Keratinocyte (primary cell): ENCODE data around the gene EPSTI1. TPM values are rescaled to one million over a fixed set of nuclear protein-coding genes. Genes with fewer than 3 reads are reported as not detected.

Experiments
- DNase-seq: peaks from one replicate; pipeline ENCODE4 v3.0.0-alpha.2; 2011; ENCODE audit warnings: low read depth, missing footprints, low spot score
- FAIRE-seq: peaks from 2 replicates; lab custom pipeline; 2011; peaks lifted over from hg19 to GRCh38; lab: Jason Lieb, UNC
- H2AFZ ChIP-seq: 2 replicates; pipeline ENCODE4 v1.6.0; 2012; ENCODE audit warnings: low read length, control low read depth, inconsistent platforms; ENCODE audit not compliant: control insufficient read depth
- H3K27ac ChIP-seq: 2 replicates; pipeline ENCODE4 v1.5.1; 2011; ENCODE audit warnings: low read length; ENCODE audit not compliant: control insufficient read depth, insufficient read depth
- H3K27me3 ChIP-seq: 3 replicates; pipeline ENCODE4 v1.6.0; 2011; ENCODE audit warnings: low read length; ENCODE audit not compliant: control insufficient read depth, insufficient read depth; ENCODE audit errors: extremely low read depth
- H3K36me3 ChIP-seq, 2 experiments: 2 replicates in 1 of 2; 3 replicates in 1 of 2; pipeline ENCODE4 v1.5.1; 2011; ENCODE audit warnings: low read length in 2 of 2, mild to moderate bottlenecking in 1 of 2; ENCODE audit not compliant: control insufficient read depth in 2 of 2, insufficient read depth in 2 of 2; ENCODE audit errors: extremely low read depth in 1 of 2
- H3K4me1 ChIP-seq: 3 replicates; pipeline ENCODE4 v1.5.1; 2011; ENCODE audit warnings: low read length; ENCODE audit not compliant: control insufficient read depth, insufficient read depth; ENCODE audit errors: extremely low read depth
- H3K4me2 ChIP-seq: 3 replicates; pipeline ENCODE4 v1.6.0; 2011; ENCODE audit warnings: low read depth, low read length; ENCODE audit not compliant: control insufficient read depth, insufficient read depth; ENCODE audit errors: extremely low read depth
- H3K4me3 ChIP-seq, 3 experiments: fragments of 200-600 bp in 1 of 3; sonication (generic) in 1 of 3; 2 replicates in 2 of 3; 3 replicates in 1 of 3; pipeline ENCODE4 v1.5.1; 2011 to 2016; ENCODE audit warnings: low read length in 3 of 3, mild to moderate bottlenecking in 3 of 3, control low read depth in 2 of 3, inconsistent platforms in 1 of 3, low read depth in 1 of 3, mixed read lengths in 1 of 3, mixed run types in 1 of 3, moderate library complexity in 1 of 3; ENCODE audit not compliant: control insufficient read depth in 2 of 3, insufficient read depth in 2 of 3; ENCODE audit errors: extremely low read depth in 1 of 3
- H3K79me2 ChIP-seq: 2 replicates; pipeline ENCODE4 v1.6.0; 2012; ENCODE audit warnings: low read length; ENCODE audit not compliant: control insufficient read depth, insufficient read depth
- H3K9ac ChIP-seq: 3 replicates; pipeline ENCODE4 v1.6.0; 2011; ENCODE audit warnings: low read length; ENCODE audit not compliant: control insufficient read depth, insufficient read depth; ENCODE audit errors: extremely low read depth
- H3K9me1 ChIP-seq: 3 replicates; pipeline ENCODE4 v1.6.0; 2011; ENCODE audit warnings: low read length; ENCODE audit not compliant: control insufficient read depth, insufficient read depth; ENCODE audit errors: extremely low read depth
- H3K9me3 ChIP-seq: 2 replicates; pipeline ENCODE4 v1.5.1; 2012; ENCODE audit warnings: low read depth, low read length; ENCODE audit not compliant: control insufficient read depth
- H4K20me1 ChIP-seq: 3 replicates; pipeline ENCODE4 v1.6.0; 2011; ENCODE audit warnings: low read length; ENCODE audit not compliant: control insufficient read depth, insufficient read depth; ENCODE audit errors: extremely low read depth
- CTCF ChIP-seq, 3 experiments: IDR thresholded peaks in 1 of 3; conservative IDR thresholded peaks in 1 of 3; optimal IDR thresholded peaks in 1 of 3; 2 replicates in 2 of 3; 3 replicates in 1 of 3; pipeline versions ENCODE3 to v1.5.1; 2011; ENCODE audit warnings: low read length in 3 of 3, mild to moderate bottlenecking in 3 of 3, moderate library complexity in 2 of 3, control low read depth in 1 of 3, inconsistent platforms in 1 of 3; ENCODE audit not compliant: insufficient read depth in 2 of 3; ENCODE audit errors: extremely low read depth in 1 of 3
- EZH2 ChIP-seq: IDR thresholded peaks from one replicate; pipeline ENCODE4 v1.6.1; 2012; ENCODE audit warnings: inconsistent platforms, mild to moderate bottlenecking, low read length, moderate library complexity
- dilution Hi-C: fragments of 300-500 bp; cut with MboI; formaldehyde crosslinking; loops from one replicate; pipeline ENCODE4 v1.7.0; 2020; ENCODE audit warnings: low sequenced_read_pairs; ENCODE audit not compliant: extremely low pct_ligation_motif_present
- polyA plus RNA-seq, 5 experiments: library from polyadenylated mRNA; depleted of rRNA in 3 of 5; stranded (reverse) in 3 of 5; stranded (forward) in 1 of 5; unstranded in 1 of 5; fragments of >200 nt; gene quantifications; 1 replicate in 1 of 5; 2 replicates in 3 of 5; 3 replicates in 1 of 5; pipeline versions ENCODE4 v1.2.1 to v1.2.3, GENCODE V29; 2011 to 2012; ENCODE audit warnings: missing spikeins in 2 of 5, low read depth in 1 of 5, low replicate concordance in 1 of 5

EPSTI1 gene
- polyA plus RNA-seq, 1 donor (not counting 4 experiments of a cell fraction or from before 2014, with no cell fraction given) = 13.0 TPM

DNA sequence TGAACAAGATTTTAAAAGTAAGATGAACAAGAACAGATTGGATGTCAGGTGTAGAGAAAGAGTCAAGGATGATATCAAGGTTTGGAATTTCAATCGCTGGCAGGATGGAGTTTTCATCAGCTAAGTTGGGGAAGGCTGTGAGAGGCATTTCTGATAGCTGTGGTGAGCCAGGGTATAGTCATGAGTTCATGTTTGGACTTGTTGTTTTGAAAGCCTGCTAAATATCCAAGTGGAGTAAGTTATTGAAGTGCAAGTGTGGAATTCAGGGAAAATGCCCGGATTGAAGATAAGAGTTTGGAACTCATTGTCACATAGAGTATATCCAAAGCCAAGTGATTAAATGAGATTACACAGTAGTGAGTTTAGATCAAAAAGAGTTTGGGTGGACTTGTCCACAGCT is 11.0 kb upstream of the EPSTI1 start:
- Histone ChIP-seq H3K27ac (peak overlapping the region; percentile 90), H3K9me3 (no peaks in the 10 kb centered on the region), H3K4me3 (peak overlapping the region in 1 of 3 experiments; percentile 14), H3K27me3 (no peaks in the 10 kb centered on the region), H3K4me1 (peaks cover 57% of the 10 kb centered on the region), H3K36me3 (no peaks in the 10 kb centered on the region), H3K4me2 (peak overlapping the region; percentile 69), H4K20me1 (no peaks in the 10 kb centered on the region), H3K79me2 (no peaks in the 10 kb centered on the region), H3K9ac (peak overlapping the region; percentile 44), H2AFZ (peak overlapping the region; percentile 69), H3K9me1 (no peaks in the 10 kb centered on the region)
- FAIRE-seq (peak; percentile 97), DNase-seq (peak; percentile 69)
- no peak for TF ChIP-seq CTCF (optimal IDR thresholded peaks at IDR 0.05 in 1 of 3, IDR thresholded peaks at IDR 0.05 in 1 of 3, conservative IDR thresholded peaks at IDR 0.05 in 1 of 3; ENCODE audit: extremely low read depth in 1 of 3, insufficient read depth in 2 of 3, low read length in 3 of 3)
- TF ChIP-seq EZH2 = no peak
- dilution Hi-C loops = no loop called here

DNA sequence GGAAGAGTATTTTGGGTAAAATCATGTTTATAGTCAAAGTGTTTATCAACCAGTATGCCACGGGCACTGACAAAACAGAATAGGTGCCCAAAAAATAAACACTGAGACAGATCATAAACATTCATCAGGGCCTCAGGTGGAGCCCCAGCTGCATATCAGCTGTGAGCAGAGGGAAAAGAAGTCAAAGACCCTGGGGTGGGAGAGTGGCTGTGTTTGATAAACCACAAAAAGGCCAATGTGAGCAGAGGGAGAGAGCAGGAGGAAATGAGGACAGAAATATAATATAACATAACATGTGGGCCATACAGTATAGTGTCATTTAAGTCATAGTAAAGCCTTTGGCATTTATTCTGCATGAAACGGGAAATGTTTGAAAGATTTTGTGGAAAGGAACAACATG is 10.0 kb upstream of the EPSTI1 start:
- FAIRE-seq = no peak
- dilution Hi-C loops = no loop called here
- H3K79me2 ChIP-seq = no peaks in the 10 kb centered on the region
- H3K9me1 ChIP-seq = no peaks in the 10 kb centered on the region
- no peak overlapping the region for H3K4me3 ChIP-seq
- H3K27ac ChIP-seq = peak overlapping the region; percentile 90
- no peaks in the 10 kb centered on the region for H3K9me3 ChIP-seq
- H3K9ac ChIP-seq = no peak overlapping the region
- TF ChIP-seq CTCF (optimal IDR thresholded peaks at IDR 0.05 in 1 of 3, IDR thresholded peaks at IDR 0.05 in 1 of 3, conservative IDR thresholded peaks at IDR 0.05 in 1 of 3; ENCODE audit: extremely low read depth in 1 of 3, insufficient read depth in 2 of 3, low read length in 3 of 3) = no peak
- TF ChIP-seq EZH2 = no peak
- no peak overlapping the region for H2AFZ ChIP-seq
- H3K4me2 ChIP-seq = no peak overlapping the region
- H3K4me1 ChIP-seq = peaks cover 59% of the 10 kb centered on the region
- no peaks in the 10 kb centered on the region for H3K36me3 ChIP-seq
- H3K27me3 ChIP-seq = no peaks in the 10 kb centered on the region
- no peaks in the 10 kb centered on the region for H4K20me1 ChIP-seq
- no peak for DNase-seq
